Sigmoid colon (tissue), 4 donors: Measurements from ENCODE around the gene CAP2.

Experiments
- POLR2AphosphoS5 ChIP-seq, 4 donors: sonication (generic); formaldehyde crosslinking; IDR thresholded peaks; one replicate each; pipeline ENCODE4 v1.6.1; 2017; ENCODE audit warnings: antibody characterized with exemption in 4 of 4
- TF ChIP-seq, protein P1 (sequence below), 4 experiments: fragments of 450-650 bp in 3 of 4; fragments of 200-600 bp in 1 of 4; IDR thresholded peaks; one replicate each; pipeline ENCODE4 v1.5.1; 2016 to 2019; ENCODE audit warnings: antibody characterized with exemption in 4 of 4, mild to moderate bottlenecking in 3 of 4, moderate library complexity in 2 of 4

DNA sequence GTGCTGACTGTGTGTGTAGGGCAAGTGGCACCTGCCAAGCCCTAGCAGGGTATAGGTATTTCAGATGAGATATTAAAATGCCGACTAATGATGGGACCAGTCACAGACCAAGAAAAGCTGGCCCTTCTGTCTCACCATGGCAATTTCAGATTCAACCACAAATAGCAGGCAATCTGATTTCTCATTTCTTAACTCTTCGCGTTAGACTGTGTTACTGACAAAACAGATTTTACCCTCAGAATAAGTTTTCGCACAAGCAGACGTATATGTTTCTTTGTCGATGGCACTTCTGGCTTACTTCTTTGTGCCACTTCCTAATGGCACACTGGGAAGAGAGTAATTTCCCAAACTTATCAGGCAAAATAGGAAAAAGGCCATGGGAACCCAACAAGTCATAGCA, 58.7 kb downstream of the CAP2 start:
- no peak for TF ChIP-seq POLR2AphosphoS5 (IDR thresholded peaks at IDR 0.05)
- TF ChIP-seq, protein P1, sequence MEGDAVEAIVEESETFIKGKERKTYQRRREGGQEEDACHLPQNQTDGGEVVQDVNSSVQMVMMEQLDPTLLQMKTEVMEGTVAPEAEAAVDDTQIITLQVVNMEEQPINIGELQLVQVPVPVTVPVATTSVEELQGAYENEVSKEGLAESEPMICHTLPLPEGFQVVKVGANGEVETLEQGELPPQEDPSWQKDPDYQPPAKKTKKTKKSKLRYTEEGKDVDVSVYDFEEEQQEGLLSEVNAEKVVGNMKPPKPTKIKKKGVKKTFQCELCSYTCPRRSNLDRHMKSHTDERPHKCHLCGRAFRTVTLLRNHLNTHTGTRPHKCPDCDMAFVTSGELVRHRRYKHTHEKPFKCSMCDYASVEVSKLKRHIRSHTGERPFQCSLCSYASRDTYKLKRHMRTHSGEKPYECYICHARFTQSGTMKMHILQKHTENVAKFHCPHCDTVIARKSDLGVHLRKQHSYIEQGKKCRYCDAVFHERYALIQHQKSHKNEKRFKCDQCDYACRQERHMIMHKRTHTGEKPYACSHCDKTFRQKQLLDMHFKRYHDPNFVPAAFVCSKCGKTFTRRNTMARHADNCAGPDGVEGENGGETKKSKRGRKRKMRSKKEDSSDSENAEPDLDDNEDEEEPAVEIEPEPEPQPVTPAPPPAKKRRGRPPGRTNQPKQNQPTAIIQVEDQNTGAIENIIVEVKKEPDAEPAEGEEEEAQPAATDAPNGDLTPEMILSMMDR (IDR thresholded peaks at IDR 0.05), result no peak
